Ovary (tissue), 9 donors: ENCODE measurements around the gene MRFAP1. TPM values are rescaled to one million over a fixed set of nuclear protein-coding genes. Genes with fewer than 3 reads are reported as not detected.

Source experiments
- DNase-seq, 5 donors: peaks; one replicate each; pipeline ENCODE4 v3.0.0-alpha.2; 2019 to 2020
- H3K27ac ChIP-seq, 2 donors: fragments of 200-600 bp; one replicate each; pipeline versions ENCODE4 v1.5.1 to v1.8.0; 2019 to 2022
- H3K27me3 ChIP-seq: fragments of 200-600 bp; one replicate; pipeline ENCODE4 v1.8.0; 2022
- H3K36me3 ChIP-seq: fragments of 200-600 bp; sonication (generic); one replicate; pipeline ENCODE4 v1.5.1; 2019
- H3K4me1 ChIP-seq: one replicate; pipeline ENCODE4 v1.8.1; 2013; ENCODE audit warnings: mild to moderate bottlenecking, moderate library complexity; ENCODE audit not compliant: insufficient read depth
- H3K4me3 ChIP-seq: fragments of 200-600 bp; sonication (generic); one replicate; pipeline ENCODE4 v1.5.1; 2017
- H3K9me3 ChIP-seq, 2 donors: fragments of 200-600 bp in 1 of 2; sonication (generic) in 1 of 2; one replicate each; pipeline versions ENCODE4 v1.5.1 to v1.8.1; 2013 to 2019; ENCODE audit warnings: mild to moderate bottlenecking in 1 of 2, moderate library complexity in 1 of 2
- EP300 ChIP-seq: sonication (generic); formaldehyde crosslinking; IDR thresholded peaks from one replicate; pipeline ENCODE4 v1.6.1; 2017; ENCODE audit warnings: antibody characterized with exemption
- POLR2A ChIP-seq: fragments of 450-650 bp; IDR thresholded peaks from one replicate; pipeline ENCODE4 v1.6.1; 2017; ENCODE audit warnings: antibody characterized with exemption, mild to moderate bottlenecking, moderate library complexity
- WGBS, 3 donors: extraction: QIAGEN DNeasy Blood & Tissue Kit in 1 of 3; methylation state at CpG; one replicate each; pipeline versions ENCODE4 v1.1.5 to v1.1.7; 2013 to 2017; 5-methylcytosine and 5-hydroxymethylcytosine counted together
- intact Hi-C, 4 donors: fragments of 100-400 bp; cut with DNase I; formaldehyde crosslinking; loops; one replicate each; pipeline versions ENCODE4 v1.11.0 to v1.15.1; 2022 to 2023
- polyA plus RNA-seq, 2 donors: library from polyadenylated mRNA; stranded (reverse); fragments of 200-250 nt in 1 of 2; fragments of 350-450 nt in 1 of 2; fragmentation: Illumina TruSeq in 1 of 2; extraction: RNeasy Lipid Tissue Mini Kit (QIAGEN cat#74804) in 1 of 2; gene quantifications; one replicate each; pipeline ENCODE4 v1.2.3, GENCODE V29; 2013 to 2014
- total RNA-seq, 7 donors: library from RNA; depleted of rRNA in 2 of 7; stranded (reverse); fragments of >200 nt in 2 of 7; fragmentation: NEBNext Ultra II Directional in 3 of 7; extraction: Animal tissue kit (Norgen Biotek cat#: 25700) in 3 of 7; gene quantifications; one replicate each; pipeline versions ENCODE4 v1.1.0 to v1.2.4, GENCODE V29; 2016 to 2023
- TF ChIP-seq, protein P1 (sequence below), 3 donors: fragments of 450-650 bp in 2 of 3; fragments of 200-600 bp in 1 of 3; IDR thresholded peaks; one replicate each; pipeline versions ENCODE4 v1.5.1 to v1.8.0; 2016 to 2022; ENCODE audit warnings: antibody characterized with exemption in 3 of 3, mild to moderate bottlenecking in 1 of 3
- donor health status: DM: no; HTN: no; CAD: no; lungs with moderate emphysema.
- donor health status: DM: no; HTN: no; CAD: no.
- donor health status: Bipolar disorder and iron deficiency.
- donor health status: DM: yes; HTN: yes; CAD: no.
- donor health status: DM: no; HTN: no; CAD: no.
- donor health status: DM: yes; HTN: yes; CAD: no.

MRFAP1 gene
- total and polyA plus RNA-seq, 9 donors = 154 to 367 (median 324) TPM

DNA sequence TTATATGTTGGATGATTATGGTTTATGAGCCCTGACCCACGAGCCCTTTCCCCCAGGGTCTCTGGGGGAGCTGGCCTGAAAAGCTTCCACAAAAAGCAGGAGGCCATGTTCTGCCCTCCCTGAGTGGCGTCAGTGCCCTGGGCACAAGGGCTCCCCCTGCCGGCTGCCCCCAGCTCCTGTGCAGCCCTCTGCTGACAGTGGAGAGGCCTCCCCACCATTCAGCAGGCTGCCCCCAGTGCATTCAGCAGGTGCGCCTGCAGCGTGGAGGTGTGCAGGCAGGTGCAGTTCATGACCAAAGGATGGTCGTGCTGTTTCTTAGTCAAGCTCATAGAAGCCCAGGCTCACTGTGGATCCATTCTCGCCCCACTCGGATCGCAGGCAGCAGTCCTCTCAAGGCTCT, 40.7 kb downstream of the MRFAP1 start:
- WGBS, 3 donors = 80 to 91% (median 82%) methylated on average over 9 of the region's 9 CpGs

DNA sequence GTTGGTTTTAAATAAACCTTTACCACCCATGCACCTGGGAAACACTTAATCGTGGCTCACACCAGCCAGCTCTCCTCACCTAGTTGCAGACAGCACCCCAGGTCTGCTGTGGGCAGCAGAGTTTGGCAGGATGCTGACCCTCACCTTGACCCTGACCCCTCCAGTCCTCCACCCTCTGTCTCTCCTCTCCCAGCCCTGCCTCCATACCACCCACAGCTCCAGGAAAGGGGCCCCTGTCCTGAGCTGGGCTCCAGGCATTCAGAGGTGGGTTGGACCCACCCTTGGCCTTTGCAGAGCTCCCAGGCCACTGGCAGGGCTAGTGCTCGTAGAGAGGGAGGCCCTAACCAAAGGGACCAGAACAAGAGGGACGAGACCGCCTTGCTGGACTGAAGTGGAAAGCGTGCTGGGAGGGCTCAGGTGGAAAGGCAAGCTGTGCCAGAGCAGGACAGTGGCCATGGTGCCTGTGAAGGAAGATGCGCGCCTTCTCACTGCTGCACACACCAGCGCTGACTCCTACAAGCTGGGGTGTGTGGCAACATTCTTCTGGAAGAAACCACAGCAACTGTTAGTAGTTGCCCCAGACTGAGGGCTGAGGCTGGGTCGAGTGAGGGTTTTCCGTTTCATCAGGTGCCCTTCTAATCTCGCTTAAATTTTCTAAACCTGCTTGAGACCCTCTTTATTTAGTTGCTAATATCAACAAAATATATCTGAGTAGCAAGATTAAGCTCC, 42.5 kb downstream of the MRFAP1 start:
- Histone ChIP-seq H3K4me1 (no peaks in the 10 kb centered on the region), H3K36me3 (no peaks in the 10 kb centered on the region), H3K27ac (no peak overlapping the region), H3K9me3 (no peaks in the 10 kb centered on the region), H3K27me3 (no peaks in the 10 kb centered on the region), H3K4me3 (no peak overlapping the region)
- WGBS, 3 donors = 79 to 82% (median 80%) methylated on average over 11 of the region's 11 CpGs
- no peak for DNase-seq
- TF ChIP-seq, protein P1, sequence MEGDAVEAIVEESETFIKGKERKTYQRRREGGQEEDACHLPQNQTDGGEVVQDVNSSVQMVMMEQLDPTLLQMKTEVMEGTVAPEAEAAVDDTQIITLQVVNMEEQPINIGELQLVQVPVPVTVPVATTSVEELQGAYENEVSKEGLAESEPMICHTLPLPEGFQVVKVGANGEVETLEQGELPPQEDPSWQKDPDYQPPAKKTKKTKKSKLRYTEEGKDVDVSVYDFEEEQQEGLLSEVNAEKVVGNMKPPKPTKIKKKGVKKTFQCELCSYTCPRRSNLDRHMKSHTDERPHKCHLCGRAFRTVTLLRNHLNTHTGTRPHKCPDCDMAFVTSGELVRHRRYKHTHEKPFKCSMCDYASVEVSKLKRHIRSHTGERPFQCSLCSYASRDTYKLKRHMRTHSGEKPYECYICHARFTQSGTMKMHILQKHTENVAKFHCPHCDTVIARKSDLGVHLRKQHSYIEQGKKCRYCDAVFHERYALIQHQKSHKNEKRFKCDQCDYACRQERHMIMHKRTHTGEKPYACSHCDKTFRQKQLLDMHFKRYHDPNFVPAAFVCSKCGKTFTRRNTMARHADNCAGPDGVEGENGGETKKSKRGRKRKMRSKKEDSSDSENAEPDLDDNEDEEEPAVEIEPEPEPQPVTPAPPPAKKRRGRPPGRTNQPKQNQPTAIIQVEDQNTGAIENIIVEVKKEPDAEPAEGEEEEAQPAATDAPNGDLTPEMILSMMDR (IDR thresholded peaks at IDR 0.05) = no peak
- TF ChIP-seq POLR2A = no peak
- TF ChIP-seq EP300 = no peak
- intact Hi-C loops = no loop called here

More for the DNA sequence above, 40.7 kb downstream of the MRFAP1 start:
- H3K9me3 ChIP-seq = no peaks in the 10 kb centered on the region
- H3K27ac ChIP-seq = no peak overlapping the region
- peaks cover 5% of the 10 kb centered on the region for H3K4me1 ChIP-seq
- TF ChIP-seq POLR2A (no peak), EP300 (no peak)
- TF ChIP-seq, protein P1 (IDR thresholded peaks at IDR 0.05) = no peak
- intact Hi-C loops = no loop called here
- no peak overlapping the region for H3K4me3 ChIP-seq
- H3K36me3 ChIP-seq = no peaks in the 10 kb centered on the region
- H3K27me3 ChIP-seq = no peaks in the 10 kb centered on the region
- no peak for DNase-seq

DNA sequence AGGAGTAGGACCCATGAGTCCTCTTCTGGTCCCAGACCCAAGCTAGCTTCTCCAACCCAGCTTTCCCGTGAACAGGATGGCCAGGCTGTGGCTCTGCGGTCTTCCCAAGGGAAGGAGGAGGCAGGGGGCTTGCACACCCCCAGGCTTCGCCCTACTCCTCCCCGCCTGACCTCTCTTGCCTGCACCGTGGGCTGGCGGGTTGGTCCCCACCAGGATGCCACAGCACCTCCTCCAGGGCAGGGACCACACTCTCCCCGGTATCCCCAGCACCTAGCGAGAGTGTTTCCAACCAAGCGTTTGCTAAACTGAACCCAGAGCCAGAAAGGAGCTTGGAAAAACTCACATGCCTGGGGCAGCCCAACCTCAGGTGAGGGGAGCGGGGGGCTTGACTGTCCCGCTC, 44.2 kb downstream of the MRFAP1 start:
- Histone ChIP-seq H3K4me3 (no peak overlapping the region), H3K27ac (no peak overlapping the region), H3K36me3 (no peaks in the 10 kb centered on the region), H3K9me3 (no peaks in the 10 kb centered on the region), H3K4me1 (peaks cover 2% of the 10 kb centered on the region), H3K27me3 (no peaks in the 10 kb centered on the region)
- DNase-seq = no peak
- no peak for TF ChIP-seq POLR2A
- no peak for TF ChIP-seq EP300
- TF ChIP-seq, protein P1 (IDR thresholded peaks at IDR 0.05) = no peak
- intact Hi-C loops = no loop called here
- 83 to 85% (median 84%) methylated on average over 11 of the region's 11 CpGs for WGBS, 3 donors

DNA sequence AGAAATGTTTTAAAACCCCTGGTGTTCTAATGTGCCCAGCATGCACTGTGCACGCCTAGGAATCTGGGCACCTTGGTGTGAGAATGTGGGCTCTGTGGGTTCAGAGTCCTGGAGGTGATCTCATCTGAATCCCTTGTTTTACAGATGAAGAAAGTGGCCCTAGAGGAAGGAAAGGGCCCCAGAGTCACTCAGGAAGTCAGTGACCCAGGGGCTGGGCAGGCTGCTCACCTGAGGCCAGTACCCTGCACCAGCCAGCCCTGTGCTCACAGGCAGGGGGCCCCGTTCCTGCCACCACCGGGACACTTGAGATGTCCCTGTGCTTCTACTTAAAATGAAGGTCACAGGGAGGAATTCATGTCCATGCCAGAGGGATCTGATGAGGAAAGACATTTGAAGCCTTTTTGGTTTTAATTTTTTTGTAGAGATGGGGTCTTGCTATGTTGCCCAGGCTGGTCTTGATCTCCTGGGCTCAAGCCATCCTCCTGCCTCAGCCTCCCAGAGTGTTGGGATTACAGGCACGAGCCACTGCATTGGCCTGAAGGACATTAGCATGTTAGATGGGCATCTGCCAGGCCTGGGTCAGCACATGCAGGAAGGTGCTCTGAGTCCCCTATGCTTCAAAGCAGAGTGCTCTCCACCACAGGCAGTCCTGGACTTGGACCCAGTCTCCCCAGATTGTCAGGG, 45.8 kb downstream of the MRFAP1 start:
- no peak for DNase-seq
- 74 to 90% (median 79%) methylated on average over 4 of the region's 4 CpGs for WGBS, 3 donors
- Histone ChIP-seq H3K4me3 (no peak overlapping the region), H3K27ac (no peak overlapping the region), H3K9me3 (no peaks in the 10 kb centered on the region), H3K4me1 (peaks cover 2% of the 10 kb centered on the region), H3K27me3 (no peaks in the 10 kb centered on the region), H3K36me3 (no peaks in the 10 kb centered on the region)
- no peak for TF ChIP-seq EP300
- TF ChIP-seq, protein P1 (IDR thresholded peaks at IDR 0.05) = no peak
- TF ChIP-seq POLR2A = no peak
- intact Hi-C loops = no loop called here
